T-helper 2 cell (primary cell): ENCODE results near the gene MSH4.
A peak's percentile ranks its signal among the peaks of the same experiment; 100 is the strongest.
"Not testable (repeated sequence)": the region's sequence is repeated elsewhere in the genome, so short reads cannot be mapped to it uniquely, and the experiment has no call there.

Source experiments
- DNase-seq, 5 experiments: peaks; one replicate each; pipeline versions ENCODE4 v3.0.0 to v3.0.0-alpha.2; 2012 to 2022
- total RNA-seq, 2 donors: gene quantifications; one replicate each; lab custom pipeline; 2026; lab: John Stamatoyannopoulos, UW

Gene MSH4
- total RNA-seq: 0.54 to 1.2 reads per million in 2 donors

DNA sequence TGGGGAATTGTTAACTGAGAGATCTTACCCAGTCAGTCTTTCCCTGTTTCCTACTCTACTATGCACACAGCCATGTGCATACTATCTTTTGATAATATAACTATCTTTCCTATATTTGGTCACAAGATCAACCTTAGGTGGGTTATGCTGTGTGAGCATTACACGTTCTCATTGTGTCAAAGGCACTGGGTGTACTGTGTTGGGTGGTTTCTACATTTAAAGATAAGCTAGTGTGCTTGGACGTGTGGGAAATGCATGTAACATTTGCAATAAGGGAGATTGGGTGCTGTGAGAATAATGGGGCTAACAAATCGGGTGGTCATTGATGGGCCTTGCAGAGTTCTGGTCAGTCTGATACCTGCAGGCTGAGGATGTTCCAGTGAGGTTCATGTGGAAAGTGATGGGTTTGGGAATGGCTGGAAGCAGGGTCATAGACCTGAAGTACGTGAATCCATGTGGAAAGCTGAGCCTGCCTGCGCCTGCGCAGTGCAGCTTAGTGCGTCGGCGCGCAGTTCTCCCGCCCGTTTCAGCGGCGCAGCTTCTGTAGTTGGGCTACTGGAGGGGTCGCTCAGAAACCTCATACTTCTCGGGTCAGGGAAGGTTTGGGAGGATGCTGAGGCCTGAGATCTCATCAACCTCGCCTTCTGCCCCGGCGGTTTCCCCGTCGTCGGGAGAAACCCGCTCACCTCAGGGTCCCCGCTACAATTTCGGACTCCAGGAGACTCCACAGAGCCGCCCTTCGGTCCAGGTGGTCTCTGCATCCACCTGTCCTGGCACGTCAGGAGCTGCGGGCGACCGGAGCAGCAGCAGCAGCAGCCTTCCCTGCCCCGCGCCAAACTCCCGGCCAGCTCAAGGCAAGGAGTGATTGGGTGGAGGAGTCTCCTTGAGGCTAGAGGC lies at the start of gene MSH4:
Gene MSH4, plus strand, starts transcription at position 507 of the 897 bp plus-strand sequence. Its CDS starts 104 bp downstream, at position 611.
- no peak for DNase-seq

DNA sequence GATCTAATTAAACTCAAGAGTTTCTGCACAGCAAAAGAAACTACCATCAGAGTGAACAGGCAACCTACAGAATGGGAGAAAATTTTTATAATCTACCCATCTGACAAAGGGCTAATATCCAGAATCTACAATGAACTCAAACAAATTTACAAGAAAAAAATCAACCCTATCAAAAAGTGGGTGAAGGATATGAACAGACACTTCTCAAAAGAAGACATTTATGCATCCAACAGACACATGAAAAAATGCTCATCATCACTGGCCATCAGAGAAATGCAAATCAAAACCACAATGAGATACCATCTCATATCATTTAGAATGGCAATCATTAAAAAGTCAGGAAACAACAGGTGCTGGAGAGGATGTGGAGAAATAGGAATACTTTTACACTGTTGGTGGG lies 39.5 kb upstream of the MSH4 start:
- DNase-seq: not testable (repeated sequence)

DNA sequence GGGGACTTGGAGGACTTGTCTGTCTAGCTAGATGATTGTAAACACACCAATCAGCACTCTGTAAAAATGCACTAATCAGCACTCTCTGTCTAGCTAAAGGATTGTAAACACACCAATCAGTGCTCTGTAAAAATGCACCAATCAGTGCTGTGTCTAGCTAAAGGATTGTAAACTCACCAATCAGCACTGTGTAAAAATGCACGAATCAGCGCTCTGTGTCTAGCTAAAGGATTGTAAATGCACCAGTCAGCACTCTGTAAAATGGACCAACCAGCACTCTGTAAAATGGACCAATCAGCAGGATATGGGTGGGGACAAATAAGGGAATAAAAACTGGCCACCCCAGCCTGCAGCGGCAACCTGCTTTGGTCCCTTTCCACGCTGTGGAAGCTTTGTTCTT lies 38.1 kb upstream of the MSH4 start:
- DNase-seq: not testable (repeated sequence)

DNA sequence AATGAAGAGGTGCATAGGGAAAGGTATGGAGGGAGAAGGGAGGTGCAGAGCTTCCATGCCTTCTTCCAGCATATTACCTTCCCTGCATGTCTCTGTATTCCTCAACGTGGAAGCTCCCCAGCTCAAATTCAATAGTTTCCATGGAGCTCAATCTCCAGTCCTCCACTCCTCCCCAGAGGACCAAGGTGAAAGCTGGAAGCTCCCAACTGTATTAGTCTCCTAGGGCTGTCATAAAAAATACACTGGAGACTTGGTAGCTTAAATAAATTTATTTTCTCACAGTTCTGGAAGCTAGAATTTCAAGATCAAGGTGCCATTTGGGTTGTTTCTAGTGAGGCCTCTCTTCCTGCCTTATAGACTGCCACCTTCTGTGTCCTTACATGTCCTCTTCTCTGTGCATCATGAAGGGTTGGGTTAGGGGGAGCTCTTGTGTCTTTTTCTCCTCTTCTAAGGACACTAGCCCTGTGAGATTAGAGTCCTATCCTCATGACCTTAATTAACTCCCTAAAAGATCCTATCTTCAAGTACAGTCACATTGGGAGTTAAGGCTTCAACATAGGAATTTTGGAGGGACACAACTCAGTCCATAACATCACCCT lies 32.5 kb upstream of the MSH4 start:
- no peak for DNase-seq

GRCh38 chr1:75765697-75766355 lies 30.9 kb upstream of the MSH4 start:
- DNase-seq: no peak

- no peak for DNase-seq
Measured at GRCh38 chr1:75768016-75768415, 28.7 kb upstream of the MSH4 start.

GRCh38 chr1:75770761-75771160 lies 25.9 kb upstream of the MSH4 start:
- DNase-seq: no peak

GRCh38 chr1:75771978-75772377 lies 24.7 kb upstream of the MSH4 start:
- no peak for DNase-seq

DNA sequence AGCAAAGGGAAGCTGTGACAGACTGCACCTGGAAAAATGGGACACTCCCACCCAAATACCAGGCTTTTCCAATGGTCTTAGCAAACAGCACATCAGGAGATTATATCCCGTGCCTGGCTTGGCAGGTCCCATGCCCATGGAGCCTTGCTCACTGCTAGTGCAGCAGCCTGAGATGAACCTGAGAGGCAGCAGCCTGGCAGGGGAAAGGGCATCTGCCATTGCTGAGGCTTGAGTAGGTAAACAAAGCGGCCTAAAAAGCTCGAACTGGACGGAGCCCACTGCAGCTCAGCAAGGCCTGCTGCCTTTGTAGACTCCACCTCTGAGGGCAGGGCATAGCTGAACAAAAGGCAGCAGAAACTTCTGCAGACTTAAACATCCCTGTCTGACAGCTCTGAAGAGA lies 18.9 kb upstream of the MSH4 start:
- DNase-seq: not testable (repeated sequence)

DNA sequence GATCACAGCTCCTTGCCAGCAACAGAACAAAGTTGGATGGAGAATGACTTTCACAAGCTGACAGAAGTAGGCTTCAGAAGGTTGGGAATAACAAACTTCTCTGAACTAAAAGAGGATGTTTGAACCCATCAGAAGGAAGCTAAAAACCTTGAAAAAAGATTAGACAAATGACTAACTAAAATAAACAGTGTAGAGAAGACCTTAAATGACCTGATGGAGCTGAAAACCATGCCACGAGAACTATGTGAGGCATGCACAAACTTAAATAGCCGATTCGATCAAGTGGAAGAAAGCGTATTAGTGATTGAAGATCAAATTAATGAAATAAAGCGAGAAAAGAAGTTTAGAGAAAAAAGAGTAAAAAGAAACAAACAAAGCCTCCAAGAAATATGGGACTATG lies 18.0 kb upstream of the MSH4 start:
- DNase-seq: not testable (repeated sequence)

DNA sequence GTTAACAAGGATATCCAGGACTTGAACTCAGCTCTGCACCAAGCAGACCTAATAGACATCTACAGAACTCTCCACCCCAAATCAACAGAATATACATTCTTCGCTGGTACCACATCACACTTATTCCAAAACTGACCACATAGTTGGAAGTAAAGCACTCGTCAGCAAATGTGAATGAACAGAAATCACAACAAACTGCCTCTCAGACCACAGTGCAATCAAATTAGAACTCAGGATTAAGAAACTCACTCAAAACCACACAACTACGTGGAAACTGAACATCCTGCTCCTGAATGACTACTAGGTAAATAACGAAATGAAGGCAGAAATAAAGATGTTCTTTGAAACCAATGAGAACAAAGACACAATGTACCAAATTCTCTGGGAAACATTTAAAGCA lies 16.5 kb upstream of the MSH4 start:
- peak in 1 of 5 experiments; percentile 57 for DNase-seq

DNA sequence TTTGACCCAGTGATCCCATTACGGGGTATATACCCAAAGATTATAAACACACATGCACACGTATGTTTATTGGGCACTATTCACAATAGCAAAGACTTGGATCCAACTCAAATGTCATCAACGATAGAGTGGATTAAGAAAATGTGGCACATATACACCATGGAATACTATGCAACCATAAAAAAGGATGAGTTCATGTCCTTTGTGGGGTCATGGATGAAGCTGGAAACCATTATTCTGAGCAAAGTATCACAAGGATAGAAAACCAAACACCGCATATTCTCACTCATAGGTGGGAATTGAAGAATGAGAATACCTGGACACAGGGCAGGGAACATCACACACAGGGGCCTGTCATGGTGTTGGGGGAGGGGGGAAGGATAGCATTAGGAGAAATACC lies 12.8 kb upstream of the MSH4 start:
- DNase-seq: not testable (repeated sequence)

DNA sequence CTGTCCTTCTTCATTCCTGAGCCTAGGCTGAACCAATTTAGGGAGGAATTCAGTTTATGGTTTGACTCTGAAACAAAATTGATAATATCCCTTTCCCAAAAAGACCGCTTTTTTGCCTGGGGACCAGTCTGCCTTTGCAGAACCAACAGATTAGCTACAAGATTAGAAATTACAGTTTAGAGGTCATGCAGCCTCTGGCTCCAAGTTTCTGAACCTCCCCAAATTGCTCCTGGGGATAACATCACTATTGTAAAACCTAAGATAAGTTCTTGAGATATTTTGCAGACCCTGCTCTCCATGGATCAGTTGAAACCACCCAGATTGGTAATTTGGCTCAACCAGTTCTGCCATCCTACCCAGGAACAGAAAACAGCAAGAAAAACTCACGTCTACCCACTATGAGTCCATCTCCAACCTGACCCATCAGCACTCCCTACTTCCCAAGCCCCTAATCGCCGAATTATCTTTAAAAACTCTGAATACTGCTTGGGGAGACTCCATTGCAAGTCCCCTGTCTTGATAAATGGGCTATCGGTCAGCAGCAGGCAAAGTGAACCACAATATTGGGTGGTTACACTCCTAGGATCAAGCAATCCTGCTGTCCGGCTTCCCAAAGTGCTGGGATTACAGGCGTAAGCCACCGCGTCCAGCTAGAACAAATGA lies 11.2 kb upstream of the MSH4 start:
- no peak for DNase-seq

- peak; percentile 78 to 96 (median 89) for DNase-seq
Measured at GRCh38 chr1:75785983-75786853, 10.5 kb upstream of the MSH4 start, which contains the start of gene RABGGTB. Gene RABGGTB (plus strand): TSS chr1:75786256. CDS start chr1:75786272, 16 bp downstream.

DNA sequence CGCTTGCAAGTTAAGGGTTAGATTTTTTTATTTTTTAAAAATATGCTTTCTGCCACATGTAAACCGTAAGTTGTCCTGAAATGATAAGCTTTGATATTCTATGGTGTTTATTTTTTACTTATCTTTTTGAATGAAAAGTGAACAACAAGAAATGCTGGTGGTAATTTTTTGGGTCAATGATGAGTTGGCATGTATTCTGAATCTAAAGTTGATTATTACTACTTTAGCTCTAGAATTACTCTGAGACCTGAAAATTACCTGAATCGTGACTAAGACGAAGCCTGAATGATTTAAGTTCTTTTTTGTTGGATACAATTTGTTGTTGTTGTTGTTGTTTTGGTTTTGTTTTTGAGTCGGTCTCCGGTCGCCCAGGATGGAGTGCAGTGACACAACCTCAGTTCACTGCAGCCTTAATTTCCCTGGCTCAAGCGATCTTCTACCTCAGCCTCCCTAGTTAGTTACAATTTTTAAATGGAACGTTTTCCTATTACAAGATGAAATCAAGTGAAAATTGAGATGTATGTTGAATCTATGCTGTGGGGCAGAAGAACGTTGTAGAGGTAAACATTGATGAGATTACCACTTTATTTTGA lies 9.7 kb upstream of the MSH4 start:
- peak in 1 of 5 experiments; percentile 27 for DNase-seq

GRCh38 chr1:75787524-75787923 lies 9.2 kb upstream of the MSH4 start:
- DNase-seq: peak in 1 of 5 experiments; percentile 34

DNA sequence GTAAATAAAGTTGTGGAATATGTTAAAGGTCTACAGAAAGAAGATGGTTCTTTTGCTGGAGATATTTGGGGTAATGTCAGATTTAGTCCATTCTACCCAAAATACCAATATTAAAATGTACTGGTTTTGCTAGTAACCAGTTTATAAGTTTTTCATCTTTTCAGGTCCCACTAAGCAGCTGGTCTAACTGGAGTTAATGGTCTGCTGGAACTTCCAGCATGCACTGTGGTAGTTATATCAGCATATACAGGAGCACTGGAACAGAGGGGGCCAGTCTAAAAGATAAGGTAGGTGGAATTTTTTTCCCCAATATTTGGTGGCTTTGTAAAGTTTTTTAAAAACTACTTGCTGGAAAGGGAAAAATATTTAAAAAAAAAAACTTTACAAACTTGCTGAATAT lies 6.7 kb upstream of the MSH4 start:
- DNase-seq: no peak

DNA sequence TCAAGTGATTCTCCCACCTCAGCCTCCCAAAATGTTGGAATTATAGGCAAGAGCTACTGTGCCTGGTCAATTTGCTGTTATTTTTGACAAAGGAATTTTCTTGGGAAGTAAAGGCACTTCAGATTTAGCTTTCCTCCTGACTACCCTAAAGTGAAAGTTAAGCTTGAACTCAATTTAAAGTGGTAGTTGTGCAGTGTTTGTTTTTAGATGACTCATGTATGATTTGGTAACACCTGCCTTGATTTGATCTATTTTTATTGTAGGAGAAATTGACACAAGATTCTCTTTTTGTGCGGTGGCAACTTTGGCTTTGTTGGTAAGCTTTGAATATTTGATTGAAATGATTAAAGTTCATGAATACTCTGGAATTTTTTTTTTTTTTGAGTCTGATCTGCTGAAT lies 5.7 kb upstream of the MSH4 start:
- peak in 1 of 5 experiments; percentile 27 for DNase-seq

DNA sequence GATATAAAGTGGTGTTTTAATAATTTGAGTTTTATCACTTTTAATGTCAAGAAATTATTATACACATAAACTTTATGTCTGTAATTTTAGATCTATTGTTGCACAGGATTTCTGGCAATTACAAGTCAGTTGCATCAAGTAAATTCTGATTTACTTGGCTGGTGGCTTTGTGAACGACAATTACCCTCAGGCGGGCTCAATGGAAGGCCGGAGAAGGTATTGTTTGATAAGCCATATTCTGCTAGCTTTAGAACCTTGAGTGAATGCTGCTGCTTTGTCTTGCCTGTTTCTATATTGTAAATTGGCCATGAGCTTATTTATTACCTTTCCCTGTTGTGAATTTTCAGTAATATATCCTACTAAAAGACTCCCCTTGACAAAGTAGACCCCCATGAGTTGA lies 4.6 kb upstream of the MSH4 start:
- no peak for DNase-seq

DNA sequence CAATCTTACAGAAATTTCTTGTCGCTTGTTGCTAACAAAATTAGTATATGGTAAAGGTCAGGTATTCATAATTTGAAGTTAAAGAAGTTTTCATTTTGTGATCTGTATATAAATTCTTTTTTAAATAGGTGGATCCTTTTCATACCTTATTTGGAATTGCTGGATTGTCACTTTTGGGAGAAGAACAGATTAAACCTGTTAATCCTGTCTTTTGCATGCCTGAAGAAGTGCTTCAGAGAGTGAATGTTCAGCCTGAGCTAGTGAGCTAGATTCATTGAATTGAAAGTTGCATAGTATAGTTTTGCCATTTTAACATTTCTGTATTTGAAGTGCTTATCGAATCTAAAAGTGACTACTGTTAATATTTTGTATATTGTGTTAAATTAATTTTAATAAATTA lies 2.3 kb upstream of the MSH4 start:
- DNase-seq: no peak

GRCh38 chr1:75795703-75796193 lies 934 bp upstream of the MSH4 start:
- no peak for DNase-seq
